GM18498 (cell line): ENCODE data around the gene CDK9.
"Not testable (repeated sequence)": the region's sequence is repeated elsewhere in the genome, so short reads cannot be mapped to it uniquely, and the experiment has no call there.

Experiments
- ATAC-seq: cut with Tn5 transposase; IDR thresholded peaks from one replicate; pipeline ENCODE4 v1.9.1; 2021; ENCODE audit warnings: mild to moderate bottlenecking, moderate library complexity; ENCODE audit not compliant: unreplicated experiment

CDK9 gene

DNA sequence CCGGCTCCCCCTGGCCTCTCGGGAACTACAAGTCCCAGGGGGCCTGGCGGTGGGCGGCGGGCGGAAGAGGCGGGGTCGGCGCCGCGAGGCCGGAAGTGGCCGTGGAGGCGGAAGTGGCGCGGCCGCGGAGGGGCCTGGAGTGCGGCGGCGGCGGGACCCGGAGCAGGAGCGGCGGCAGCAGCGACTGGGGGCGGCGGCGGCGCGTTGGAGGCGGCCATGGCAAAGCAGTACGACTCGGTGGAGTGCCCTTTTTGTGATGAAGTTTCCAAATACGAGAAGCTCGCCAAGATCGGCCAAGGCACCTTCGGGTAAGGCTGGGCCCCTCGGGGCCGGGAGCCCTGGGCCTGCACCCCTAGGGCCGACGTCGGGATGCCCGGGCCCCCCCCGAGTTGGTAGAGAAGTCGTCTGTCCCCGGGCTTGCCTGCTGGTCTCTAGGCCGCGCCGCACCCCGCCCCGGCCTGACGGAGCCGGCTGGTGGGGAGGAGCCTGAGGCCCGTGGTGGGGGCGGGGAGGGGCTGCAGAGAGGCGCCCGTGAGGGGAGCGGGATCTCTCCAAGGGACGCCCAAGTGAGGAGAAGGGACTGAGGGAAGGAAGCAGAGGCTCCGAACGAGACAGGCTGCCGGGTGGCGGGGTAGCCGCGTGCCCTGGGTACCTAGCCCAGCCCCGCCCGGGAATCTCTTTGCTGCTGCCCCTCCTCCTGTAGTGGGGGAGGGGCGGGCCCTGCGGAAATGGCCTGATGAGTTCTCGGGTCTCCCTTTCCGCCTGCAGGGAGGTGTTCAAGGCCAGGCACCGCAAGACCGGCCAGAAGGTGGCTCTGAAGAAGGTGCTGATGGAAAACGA is at the start of gene CDK9:
Gene CDK9, plus strand, starts transcription at position 102 of the 840 bp plus-strand sequence. Its CDS starts 115 bp downstream, at position 217.
- ATAC-seq: peak; percentile 65

DNA sequence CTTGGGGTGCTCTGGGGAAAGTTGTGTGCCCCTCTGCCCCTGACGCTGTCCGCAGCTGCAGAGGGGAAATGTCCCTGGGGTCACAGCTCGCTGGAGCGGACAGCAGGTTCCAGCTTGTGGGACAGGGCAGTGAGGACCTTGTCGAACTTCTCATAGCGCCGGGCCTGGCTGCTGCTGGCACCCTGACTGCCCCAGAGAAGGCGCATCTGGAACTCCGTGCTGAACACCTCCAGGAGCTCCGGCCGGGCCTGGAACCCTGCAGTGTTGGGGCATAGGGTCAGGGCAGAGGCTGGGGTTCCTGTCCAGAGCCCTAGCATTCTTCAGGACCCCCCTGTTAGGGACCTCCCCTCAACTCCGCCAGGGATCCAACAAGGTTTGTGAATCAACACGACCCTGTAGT is 47.2 kb upstream of the CDK9 start:
- no peak for ATAC-seq

DNA sequence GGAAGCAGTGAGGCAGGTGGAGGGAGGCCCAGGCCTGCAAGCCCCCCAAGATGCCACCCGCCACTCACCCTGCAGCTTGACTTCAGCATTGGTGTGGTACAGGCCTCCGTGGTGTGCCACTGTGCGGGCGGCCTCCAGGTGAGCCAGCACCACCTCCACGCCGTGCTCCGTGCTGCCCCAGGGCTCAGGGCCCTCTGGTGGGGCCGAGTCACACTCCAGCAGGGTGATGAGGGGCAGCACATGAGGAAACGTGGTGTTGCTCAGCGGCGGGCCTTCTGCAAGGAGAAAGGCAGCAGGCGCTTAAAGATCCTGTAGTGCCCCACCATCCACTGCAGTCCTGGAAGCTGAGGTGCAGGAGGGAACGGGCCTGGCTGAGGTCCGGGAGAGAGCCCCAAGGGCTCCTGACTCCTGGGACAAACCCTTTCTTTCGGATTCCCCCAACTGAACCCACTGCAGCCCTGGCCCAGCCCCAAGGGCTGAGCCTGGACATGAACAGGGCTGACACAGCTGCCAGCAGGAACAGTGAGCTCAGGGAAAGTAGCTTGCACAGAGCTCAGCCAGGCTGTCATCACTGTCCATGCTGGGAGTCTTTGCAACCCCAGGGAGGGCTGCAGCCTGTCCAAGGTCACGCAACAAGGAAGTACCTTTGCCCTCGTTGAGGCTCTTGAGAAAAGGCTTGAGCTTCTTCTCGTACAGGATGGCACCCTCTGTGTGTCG is 46.1 kb upstream of the CDK9 start:
- no peak for ATAC-seq

DNA sequence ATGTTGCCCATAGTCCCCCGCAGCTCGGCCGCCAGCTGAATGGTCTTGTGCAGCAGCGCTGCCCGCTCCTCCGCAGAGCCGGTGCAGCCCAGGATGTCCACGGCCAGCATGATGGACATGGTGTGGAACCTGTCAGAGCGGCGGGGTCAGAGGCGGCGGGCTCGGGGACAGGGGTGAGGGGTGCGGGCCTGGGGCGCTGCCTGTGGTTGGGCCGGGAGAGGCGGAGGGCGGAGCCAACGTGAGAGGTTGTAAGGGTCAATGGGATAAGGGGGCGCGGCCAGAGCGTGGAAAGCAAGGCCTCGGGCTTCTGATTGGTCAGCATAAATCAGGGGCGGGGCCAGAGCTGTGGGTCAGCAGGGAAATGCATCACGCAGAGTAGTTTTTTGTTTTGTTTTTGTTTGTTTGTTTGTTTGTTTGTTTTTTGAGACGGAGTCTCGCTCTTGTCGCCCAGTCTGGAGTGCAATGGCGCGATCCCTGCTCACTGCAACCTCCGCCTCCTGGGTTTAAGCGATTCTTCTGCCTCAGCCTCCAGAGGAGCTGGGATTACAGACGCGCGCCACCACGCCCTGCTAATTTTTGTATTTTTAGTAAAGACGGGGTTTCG is 43.9 kb upstream of the CDK9 start:
- no peak for ATAC-seq

DNA sequence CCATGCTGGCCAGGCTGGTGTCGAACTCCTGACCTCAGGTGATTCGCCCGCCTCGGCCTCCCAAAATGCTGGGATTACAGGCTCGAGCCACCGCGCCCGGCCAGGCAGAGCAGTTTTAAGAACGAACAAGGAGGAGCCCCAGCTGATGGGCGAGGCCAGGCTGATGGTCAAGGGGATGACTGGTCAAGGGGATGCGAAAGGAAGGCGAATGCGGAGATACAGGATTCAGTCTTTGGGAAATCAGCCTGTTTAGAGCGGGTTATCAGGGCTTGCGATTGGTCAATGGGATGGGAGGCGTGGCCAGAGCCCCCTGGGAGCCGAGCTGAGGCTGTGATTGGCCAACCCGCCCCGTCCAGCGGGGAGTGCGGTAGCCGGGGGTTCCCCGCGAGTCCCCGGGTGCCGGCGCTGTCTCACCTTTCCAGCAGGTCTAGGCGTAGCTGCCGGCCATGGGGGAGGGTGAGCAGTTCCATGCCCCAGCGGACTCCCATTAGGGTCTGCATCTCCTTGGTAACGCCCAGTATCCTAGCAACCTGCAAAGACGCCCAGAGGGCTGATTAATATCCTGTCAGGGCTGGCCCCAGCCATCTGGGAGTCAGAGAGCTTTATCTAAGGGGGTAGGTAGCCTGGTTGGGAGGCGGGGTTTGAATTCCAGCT is 43.3 kb upstream of the CDK9 start:
- ATAC-seq: no peak

DNA sequence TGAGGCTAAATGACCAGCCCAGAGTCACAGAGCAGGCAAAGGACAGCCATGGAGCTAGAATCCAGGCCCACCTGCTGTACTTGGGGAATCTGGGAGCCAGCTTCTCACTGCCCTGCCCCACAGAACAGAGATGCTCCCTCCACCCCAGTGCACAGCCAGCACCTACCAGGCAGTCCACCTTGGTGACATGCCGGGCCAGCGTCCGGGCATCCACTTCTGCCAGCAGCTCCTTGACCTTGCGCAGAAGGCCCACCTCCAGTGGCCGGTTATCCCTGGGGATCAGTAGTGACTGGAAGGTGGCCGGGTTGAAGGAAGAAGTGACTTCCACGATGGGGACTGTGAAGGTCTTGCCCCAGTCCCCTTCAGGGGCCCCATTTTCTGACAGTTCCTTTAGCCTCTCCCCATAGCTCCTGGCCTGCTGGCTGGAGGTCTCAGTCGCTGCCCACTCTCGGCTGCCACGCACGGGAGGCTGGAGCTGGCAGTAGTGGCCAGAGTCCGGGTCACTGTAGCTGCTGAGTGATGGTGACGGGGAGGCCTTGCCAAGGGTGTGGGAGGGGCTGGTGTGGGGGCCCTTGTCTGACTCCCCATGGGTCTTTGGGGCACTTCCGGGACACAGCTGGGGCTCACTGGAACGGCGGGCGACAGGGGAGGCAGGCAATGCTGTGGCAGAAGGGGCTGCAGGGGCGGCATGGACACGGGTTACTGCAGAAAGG is 41.3 kb upstream of the CDK9 start:
- ATAC-seq: no peak

DNA sequence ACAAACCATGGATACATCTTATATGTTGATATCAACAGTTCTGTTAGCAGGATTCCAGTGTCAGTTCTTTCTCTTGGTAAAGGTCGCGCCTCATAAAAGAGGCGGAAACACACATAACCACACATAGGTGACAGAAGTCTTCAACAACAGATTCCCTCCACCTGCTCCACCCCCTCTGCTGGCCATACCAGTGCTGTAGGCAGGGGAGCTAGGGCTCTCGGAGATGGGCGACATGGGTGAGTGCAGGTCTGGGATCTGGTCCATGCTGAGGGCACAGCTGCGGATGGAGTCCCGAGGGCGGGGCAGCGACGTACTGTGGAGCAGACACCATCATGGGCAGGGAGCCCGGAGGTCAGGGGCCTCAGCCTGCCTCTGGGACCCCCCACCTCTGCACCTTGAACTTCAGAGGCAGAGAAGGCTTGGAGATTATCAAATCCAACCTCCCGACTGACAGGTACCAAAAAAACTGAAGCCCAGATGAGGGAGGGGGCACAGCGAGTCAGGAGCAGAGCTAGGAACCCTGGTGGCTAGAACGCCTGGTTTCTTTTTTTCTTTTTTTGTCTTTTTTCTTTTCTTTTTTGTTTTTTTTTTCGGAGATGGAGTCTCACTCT is 38.8 kb upstream of the CDK9 start:
- ATAC-seq: no peak

DNA sequence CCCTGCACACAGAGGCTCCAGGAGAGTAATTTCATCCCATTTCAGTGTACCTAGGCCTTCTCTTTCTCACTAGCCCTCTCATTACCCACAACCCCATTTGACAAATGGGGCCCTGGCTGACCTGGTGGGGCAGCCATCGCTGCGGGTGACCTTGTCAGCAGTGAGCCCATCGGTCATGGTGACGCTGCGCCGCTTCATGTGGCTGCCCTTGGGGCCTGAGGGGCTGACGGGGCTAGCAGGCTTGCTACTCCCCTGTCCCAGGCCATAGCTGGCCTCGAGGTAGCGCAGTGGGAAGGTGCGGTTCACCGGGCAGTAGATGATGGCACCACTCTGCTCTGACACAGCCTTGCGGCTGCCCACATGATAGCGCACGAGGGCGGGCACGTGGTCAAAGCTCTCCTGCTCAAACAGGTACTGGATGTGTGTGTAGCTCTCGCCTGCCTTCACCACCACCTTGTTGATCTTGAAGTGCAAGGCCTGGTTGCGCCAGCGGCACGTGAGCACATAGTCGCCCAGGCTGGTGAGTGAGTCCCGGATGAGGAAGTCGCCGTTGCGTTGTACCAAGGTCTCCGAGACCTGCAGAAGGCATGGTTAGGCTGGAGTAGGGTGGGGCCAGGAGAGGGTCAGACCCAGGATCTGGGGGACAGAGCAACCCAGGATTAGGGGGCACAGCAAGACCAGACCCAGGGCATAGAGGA is 36.6 kb upstream of the CDK9 start:
- ATAC-seq: no peak

DNA sequence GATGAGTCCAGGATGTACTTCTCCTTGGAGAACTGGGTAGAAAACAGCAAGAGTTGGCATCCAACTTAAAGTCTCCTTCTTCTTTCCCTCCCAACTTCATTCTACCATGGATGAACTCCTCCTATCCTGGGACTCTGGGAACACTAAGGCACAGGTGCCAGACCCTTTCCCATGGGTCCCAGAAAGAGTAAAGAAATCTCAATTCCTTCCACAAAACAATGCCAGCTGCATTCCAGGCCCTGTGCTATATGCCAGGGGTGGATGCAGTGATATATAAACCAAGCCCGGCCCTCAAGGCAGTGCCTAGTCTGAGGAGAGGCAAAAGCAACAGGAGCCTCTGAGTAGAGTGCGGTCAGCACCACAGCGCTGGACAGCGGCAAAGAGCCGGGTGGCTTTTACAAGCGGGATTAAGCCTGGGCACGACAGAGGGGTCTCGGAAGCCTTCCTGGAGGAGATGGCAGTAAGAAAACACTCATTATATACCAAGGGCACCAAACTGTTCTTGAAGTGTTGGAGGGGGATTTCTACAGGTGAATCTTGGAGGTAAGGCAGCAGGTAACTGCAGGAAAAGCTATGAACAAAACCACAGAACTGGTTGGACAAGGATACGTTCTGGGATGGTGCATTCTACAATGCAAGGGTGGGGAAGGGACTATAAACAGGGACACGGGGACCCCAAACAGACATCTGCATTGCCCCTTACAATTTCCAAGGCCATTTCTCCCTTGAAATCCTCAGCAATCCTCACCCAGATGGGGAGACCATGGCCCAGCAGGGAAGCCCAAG is 34.4 kb upstream of the CDK9 start:
- ATAC-seq: no peak

DNA sequence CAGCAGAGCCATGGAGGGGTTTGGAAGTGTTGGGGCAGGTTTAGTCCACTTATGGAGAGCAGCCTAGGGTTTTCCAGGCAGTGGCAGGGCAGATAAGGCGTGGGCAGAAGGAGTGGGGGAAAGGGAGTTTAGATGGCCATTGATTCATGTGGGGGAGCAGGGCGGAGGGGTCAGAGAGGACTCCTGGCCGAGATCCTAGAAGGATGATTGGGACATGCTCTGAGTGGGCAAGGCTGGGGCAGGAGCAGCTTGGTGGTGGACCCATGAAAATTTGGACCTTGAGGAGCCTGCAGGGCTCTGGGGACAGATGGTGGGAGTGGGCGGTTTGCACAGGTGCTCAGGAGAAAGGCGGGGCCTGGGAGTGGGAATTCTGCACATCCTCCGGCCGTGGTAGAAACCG is 32.7 kb upstream of the CDK9 start:
- no peak for ATAC-seq

DNA sequence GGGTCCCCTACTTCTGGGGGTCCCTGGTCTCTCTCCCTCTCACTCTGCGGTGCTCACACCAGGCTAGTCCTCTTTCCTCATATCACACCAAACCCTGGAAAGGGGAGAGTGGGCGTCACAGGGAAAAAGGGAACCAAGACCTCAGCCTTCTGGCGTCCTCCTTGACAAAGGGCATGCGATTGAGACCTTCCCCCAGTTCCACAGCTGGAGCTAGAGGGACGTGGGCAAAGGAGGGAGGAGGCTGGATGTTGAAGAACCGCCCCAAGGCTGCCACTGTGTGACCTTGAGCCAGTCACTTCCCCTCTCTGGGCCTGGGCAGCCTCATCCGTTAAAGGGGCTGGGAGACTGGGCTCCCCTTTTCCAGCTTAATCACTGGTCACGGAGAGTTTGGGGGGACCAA is 32.2 kb upstream of the CDK9 start:
- no peak for ATAC-seq

DNA sequence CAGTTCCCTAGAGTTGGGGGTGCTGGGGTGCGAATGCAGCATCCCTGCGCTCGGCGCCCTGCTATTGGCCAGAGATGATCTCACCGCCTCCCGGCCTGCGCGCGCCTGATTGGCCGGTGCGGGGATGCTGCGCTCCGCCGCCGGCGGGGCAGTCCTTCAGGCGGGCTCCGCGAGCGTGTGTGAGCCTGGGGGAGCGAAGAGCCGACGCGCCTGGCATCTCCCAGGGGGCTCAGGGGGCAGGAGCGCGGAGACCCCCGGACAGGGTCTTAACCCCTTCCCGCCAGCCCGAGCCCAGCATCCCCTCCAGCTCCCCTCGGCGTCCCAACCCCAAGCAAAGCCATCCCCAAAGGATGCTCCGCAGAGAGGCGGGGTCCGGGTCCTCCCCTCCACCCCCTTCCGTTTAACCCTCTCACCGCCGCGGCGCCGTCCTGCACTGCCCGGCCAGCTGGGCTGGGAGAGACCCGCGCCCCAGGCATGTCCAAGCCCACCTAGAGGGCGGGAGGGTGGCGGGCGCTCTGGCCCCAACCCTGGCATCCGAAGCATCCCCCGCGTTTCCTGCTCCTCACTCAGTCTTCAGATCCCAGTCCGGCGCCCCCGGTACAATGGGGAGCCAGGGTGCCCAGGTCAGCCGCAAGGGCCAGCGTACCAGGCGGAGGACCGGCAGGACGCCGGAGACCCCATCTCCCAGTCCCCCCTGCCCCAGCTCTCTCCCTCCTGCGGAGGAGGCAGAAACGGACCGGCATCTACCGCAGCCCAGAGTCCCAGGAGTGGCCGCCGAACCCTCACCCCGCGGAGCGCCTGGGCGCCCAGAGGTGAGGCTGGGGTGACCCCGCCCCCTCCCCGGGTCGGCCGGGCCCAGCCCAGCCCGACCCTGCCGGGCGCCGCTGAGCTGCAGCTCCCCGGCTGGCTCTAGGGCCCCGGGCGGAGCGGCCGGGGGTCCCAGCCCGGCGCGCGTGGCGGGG is 31.5 kb upstream of the CDK9 start:
- ATAC-seq: no peak

DNA sequence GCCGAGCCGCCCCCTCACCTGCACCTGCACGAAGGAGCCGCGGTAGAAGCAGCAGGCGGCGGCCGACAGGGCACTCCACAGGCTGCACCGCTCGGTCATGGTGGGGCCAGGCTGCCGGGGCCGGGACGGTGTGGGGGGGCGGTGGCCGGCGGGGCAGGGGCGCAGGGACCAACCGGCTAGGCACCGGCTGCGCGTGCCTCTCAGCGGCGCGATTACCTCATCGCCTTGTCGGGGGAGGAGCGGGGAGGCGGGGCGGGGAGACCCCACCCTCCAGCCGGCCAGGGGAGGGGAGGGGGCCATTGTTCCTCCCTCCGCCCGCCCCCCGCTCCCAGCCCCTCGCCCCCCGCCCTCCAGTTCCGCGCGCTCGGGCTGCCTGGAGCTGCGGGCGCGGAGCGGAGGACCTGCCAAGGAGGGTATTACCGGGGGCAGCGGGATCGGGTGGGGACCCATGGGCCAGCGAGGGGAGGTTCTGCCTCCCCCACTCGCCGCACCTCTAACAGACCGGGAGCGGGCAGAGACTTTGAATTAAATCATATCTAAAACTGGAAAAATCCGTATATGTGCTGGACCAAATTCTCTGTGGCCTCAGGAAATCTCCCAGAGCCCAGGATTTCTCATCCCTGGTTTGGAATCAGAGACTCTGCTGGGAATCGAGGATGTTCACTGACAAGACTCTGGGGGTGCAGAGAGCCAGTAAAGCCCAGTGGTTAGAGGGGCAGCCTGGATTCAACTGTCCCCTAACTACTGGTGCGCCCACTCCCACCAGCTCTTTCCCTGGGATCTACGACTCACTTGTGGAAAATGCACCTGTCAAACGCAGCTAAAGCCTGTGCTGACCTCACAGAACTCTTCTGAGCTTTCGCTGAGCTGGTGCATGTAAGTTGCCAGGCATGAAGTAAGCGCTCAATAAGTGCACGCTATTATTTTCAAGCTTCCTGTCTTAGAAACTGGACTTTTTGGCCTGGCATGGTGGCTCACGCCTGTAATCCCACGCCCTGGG is 30.5 kb upstream of the CDK9 start:
- no peak for ATAC-seq

DNA sequence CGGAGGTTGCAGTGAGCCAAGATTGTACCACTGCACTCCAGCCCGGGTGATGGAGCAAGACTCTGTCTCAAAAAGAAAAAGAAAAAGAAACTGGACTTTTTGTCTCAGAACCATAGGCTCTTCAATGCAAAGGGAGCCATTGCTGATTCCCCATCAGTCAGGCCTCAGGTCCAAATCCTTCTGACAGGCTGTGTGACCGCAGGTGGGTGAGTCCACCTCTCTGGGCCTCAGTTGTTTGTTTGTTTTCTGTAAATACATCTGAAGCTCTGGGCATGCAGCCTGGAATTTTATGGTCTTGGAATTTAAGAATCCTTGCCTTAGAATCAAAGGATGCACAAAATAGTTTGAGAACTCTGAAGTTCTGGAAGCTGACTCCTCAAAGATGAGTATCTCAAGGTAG is 29.6 kb upstream of the CDK9 start:
- no peak for ATAC-seq

DNA sequence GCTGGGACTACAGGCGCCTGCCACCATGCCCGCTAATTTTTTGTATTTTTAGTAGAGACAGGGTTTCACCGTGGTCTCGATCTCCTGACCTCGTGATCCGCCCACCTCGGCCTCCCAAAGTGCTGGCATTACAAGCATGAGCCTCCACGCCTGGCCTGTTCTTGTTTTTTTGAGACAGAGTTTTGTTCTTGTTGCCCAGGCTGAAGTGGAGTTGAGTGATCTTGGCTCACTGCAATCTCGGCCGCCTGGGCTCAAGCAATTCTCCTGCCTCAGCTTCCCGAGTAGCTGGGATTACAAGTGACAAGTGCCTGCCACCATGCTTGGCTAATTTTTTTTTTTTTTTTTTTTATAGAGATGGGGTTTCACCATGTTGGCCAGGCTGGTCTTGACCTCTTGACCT is 29.1 kb upstream of the CDK9 start:
- ATAC-seq: not testable (repeated sequence)

DNA sequence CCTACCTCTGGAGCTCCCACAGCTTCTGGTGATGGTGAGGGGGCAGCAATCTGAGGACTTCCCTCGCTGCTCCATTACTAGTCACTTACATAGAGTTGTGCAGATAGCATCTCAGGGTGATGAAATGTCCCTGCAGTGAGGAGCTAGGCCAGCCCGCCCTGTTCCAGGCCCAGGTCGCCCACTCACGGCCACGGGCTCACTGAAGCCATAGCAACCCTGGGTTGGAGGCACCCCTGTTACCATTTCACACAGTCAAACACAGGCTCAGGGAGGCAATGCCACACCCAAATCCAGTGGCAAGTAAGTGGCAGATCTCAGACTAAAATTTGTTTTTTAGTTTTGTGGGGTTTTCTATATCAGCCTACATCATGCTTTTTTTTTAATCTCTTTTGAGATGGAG is 27.0 kb upstream of the CDK9 start:
- no peak for ATAC-seq

DNA sequence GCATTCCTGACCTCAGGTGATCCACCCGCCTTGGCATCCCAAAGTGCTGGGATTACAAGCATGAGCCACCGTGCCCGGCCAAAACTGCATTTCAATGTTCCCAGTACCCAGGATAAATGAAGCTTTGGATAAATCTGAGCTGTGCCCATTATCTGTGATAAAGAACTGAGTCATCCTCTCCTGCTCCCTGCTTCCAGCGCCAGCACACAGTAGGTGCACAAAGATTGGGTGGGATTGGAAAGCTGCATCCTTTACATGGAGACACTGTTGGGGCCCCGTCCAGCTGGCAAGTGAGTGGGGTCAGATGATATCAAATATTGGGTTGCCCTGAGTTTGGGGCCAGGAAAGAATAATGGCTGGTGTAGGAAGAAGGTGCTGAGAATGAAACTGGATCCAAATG is 24.8 kb upstream of the CDK9 start:
- no peak for ATAC-seq
